Activated CD4-positive, alpha-beta memory T cell treated with anti-CD3 and anti-CD28 coated beads, Interleukin-2, amount 10 ng/mL, durations not matched to agents 7 days and 5 days (primary cell): Measurements from ENCODE around the gene RSPRY1. TPM values are rescaled to one million over a fixed set of nuclear protein-coding genes. Genes with fewer than 3 reads are reported as not detected.
A peak's percentile ranks its signal among the peaks of the same experiment; 100 is the strongest.

Experiments used
- CTCF ChIA-PET: fragments of 350-600 bp; sonication (Branson Sonifier 250); formaldehyde crosslinking; loops from one replicate; lab custom pipeline; 2021; ENCODE audit warnings: antibody characterized with exemption, inconsistent platforms; lab: Charles Lee
- POLR2A ChIA-PET: fragments of 350-600 bp; sonication (Branson Sonifier 250); formaldehyde crosslinking; loops from one replicate; lab custom pipeline; 2021; ENCODE audit warnings: antibody characterized with exemption; lab: Charles Lee
- DNase-seq: peaks from one replicate; pipeline ENCODE4 v3.0.0-alpha.2; 2020
- H3K27ac Mint-ChIP-seq: one replicate; pipeline ENCODE4 v1.8.0; 2021; ENCODE audit warnings: mild to moderate bottlenecking, mixed read lengths
- H3K27me3 Mint-ChIP-seq: one replicate; pipeline ENCODE4 v1.8.0; 2021; ENCODE audit warnings: mixed read lengths
- H3K36me3 Mint-ChIP-seq: one replicate; pipeline ENCODE4 v1.8.0; 2021; ENCODE audit warnings: low read depth, mixed read lengths
- H3K4me1 Mint-ChIP-seq: one replicate; pipeline ENCODE4 v1.8.0; 2021; ENCODE audit warnings: mixed read lengths
- H3K4me3 Mint-ChIP-seq: one replicate; pipeline ENCODE4 v1.8.0; 2021; ENCODE audit warnings: mild to moderate bottlenecking, mixed read lengths
- H3K9me3 Mint-ChIP-seq: one replicate; pipeline ENCODE4 v1.8.0; 2021; ENCODE audit warnings: mixed read lengths
- total RNA-seq, 2 experiments: library from RNA; stranded (reverse); gene quantifications; one replicate each; pipeline ENCODE4 v1.2.3, GENCODE V29; 2021

The RSPRY1 gene
- total RNA-seq, 2 experiments from 2014 or later: 34.1 to 39.3 TPM

GRCh38 chr16:57239107-57239506 is 53.0 kb downstream of the RSPRY1 start:
- Mint-ChIP-seq H3K27ac (no peak overlapping the region), H3K4me1 (peaks cover 16% of the 10 kb centered on the region), H3K36me3 (peaks cover 42% of the 10 kb centered on the region), H3K9me3 (no peaks in the 10 kb centered on the region), H3K4me3 (no peak overlapping the region), H3K27me3 (no peaks in the 10 kb centered on the region)
- no peak for DNase-seq
- POLR2A ChIA-PET: no interaction called here
- CTCF ChIA-PET: no interaction called here

- Mint-ChIP-seq H3K36me3 (peaks cover 27% of the 10 kb centered on the region), H3K27ac (no peak overlapping the region), H3K9me3 (no peaks in the 10 kb centered on the region), H3K4me1 (peaks cover 21% of the 10 kb centered on the region), H3K4me3 (no peak overlapping the region), H3K27me3 (no peaks in the 10 kb centered on the region)
- POLR2A ChIA-PET: interaction anchor here (2.0 kb wide), 1 partner anchor 54 kb away, joined by 7 read pairs; no protein-coding TSS in a partner anchor
- DNase-seq: no peak
- CTCF ChIA-PET: no interaction called here
Measured at GRCh38 chr16:57240851-57241250, 54.7 kb downstream of the RSPRY1 start.

- ChIA-PET CTCF (no interaction called here), POLR2A (no interaction called here)
- no peak for DNase-seq
- H3K27ac Mint-ChIP-seq: no peak overlapping the region
- no peak overlapping the region for H3K4me3 Mint-ChIP-seq
- peaks cover 26% of the 10 kb centered on the region for H3K36me3 Mint-ChIP-seq
- H3K9me3 Mint-ChIP-seq: no peaks in the 10 kb centered on the region
- H3K27me3 Mint-ChIP-seq: no peaks in the 10 kb centered on the region
- peaks cover 22% of the 10 kb centered on the region for H3K4me1 Mint-ChIP-seq
Measured at GRCh38 chr16:57242650-57243049, 56.5 kb downstream of the RSPRY1 start.

- ChIA-PET CTCF (no interaction called here), POLR2A (interaction anchor here (1.1 to 2.8 kb wide), 3 partner anchors 9 to 57 kb away, joined by 3 to 9 read pairs (median 6); no protein-coding TSS in a partner anchor)
- Mint-ChIP-seq H3K27ac (peak overlapping the region; percentile 86), H3K4me3 (peak overlapping the region; percentile 78), H3K36me3 (peaks cover 23% of the 10 kb centered on the region), H3K9me3 (no peaks in the 10 kb centered on the region), H3K4me1 (peaks cover 19% of the 10 kb centered on the region), H3K27me3 (no peaks in the 10 kb centered on the region)
- no peak for DNase-seq
Measured at GRCh38 chr16:57244463-57244766, 58.3 kb downstream of the RSPRY1 start.

GRCh38 chr16:57244767-57245471 is 58.8 kb downstream of the RSPRY1 start, which contains the start of gene ARL2BP:
ARL2BP (plus strand) TSS chr16:57245259; CDS start chr16:57245368, 109 bp downstream.
- Mint-ChIP-seq H3K27me3 (no peaks in the 10 kb centered on the region), H3K36me3 (peaks cover 27% of the 10 kb centered on the region), H3K9me3 (no peaks in the 10 kb centered on the region), H3K4me3 (peak within 1 kb of the TSS; percentile 78), H3K27ac (peak within 1 kb of the TSS; percentile 86), H3K4me1 (peaks cover 19% of the 10 kb centered on the region)
- POLR2A ChIA-PET: interaction anchor here (1.0 to 2.8 kb wide), 11 partner anchors 9 to 152 kb away, joined by 3 to 9 read pairs (median 5); partner anchors contain the start of genes CPNE2 and PSME3IP1
- peak; percentile 98 for DNase-seq
- CTCF ChIA-PET: interaction anchor here (0.6 to 2.0 kb wide), 3 partner anchors 56 to 1260 kb away, joined by 4 to 5 read pairs (median 5); no protein-coding TSS in a partner anchor

GRCh38 chr16:57245472-57246113 is 59.5 kb downstream of the RSPRY1 start:
- Mint-ChIP-seq H3K36me3 (peaks cover 27% of the 10 kb centered on the region), H3K27ac (peak overlapping the region; percentile 17)
- CTCF ChIA-PET: interaction anchor here (0.6 to 2.0 kb wide), 4 partner anchors 55 to 1260 kb away, joined by 3 to 5 read pairs (median 4); partner anchors contain the start of genes PSME3IP1 and RSPRY1

GRCh38 chr16:57251352-57251751 is 65.2 kb downstream of the RSPRY1 start:
- ChIA-PET POLR2A (interaction anchor here (1.3 kb wide), 1 partner anchor 49 kb away, joined by 4 read pairs; no protein-coding TSS in a partner anchor), CTCF (no interaction called here)
- Mint-ChIP-seq H3K4me3 (no peak overlapping the region), H3K27me3 (no peaks in the 10 kb centered on the region), H3K4me1 (peaks cover 2% of the 10 kb centered on the region), H3K9me3 (peaks cover 4% of the 10 kb centered on the region), H3K27ac (no peak overlapping the region), H3K36me3 (peaks cover 43% of the 10 kb centered on the region)
- DNase-seq: no peak

More at GRCh38 chr16:57245472-57246113, 59.5 kb downstream of the RSPRY1 start:
- Mint-ChIP-seq H3K4me3 (peak overlapping the region; percentile 78), H3K4me1 (peaks cover 19% of the 10 kb centered on the region), H3K9me3 (no peaks in the 10 kb centered on the region), H3K27me3 (no peaks in the 10 kb centered on the region)
- POLR2A ChIA-PET: interaction anchor here (1.0 to 2.8 kb wide), 11 partner anchors 10 to 153 kb away, joined by 3 to 9 read pairs (median 5); partner anchors contain the start of genes CPNE2 and PSME3IP1
- DNase-seq: no peak

- peaks cover 2% of the 10 kb centered on the region for H3K4me1 Mint-ChIP-seq
- CTCF ChIA-PET: no interaction called here
- DNase-seq: no peak
Measured at GRCh38 chr16:57252148-57252721, 66.1 kb downstream of the RSPRY1 start.

GRCh38 chr16:57253466-57253865 is 67.3 kb downstream of the RSPRY1 start:
- H3K4me1 Mint-ChIP-seq: no peaks in the 10 kb centered on the region
- ChIA-PET CTCF (no interaction called here), POLR2A (no interaction called here)
- H3K36me3 Mint-ChIP-seq: peaks cover 33% of the 10 kb centered on the region
- no peaks in the 10 kb centered on the region for H3K27me3 Mint-ChIP-seq
- no peak overlapping the region for H3K4me3 Mint-ChIP-seq
- no peak for DNase-seq
- H3K27ac Mint-ChIP-seq: no peak overlapping the region
- peaks cover 4% of the 10 kb centered on the region for H3K9me3 Mint-ChIP-seq

More at GRCh38 chr16:57252148-57252721, 66.1 kb downstream of the RSPRY1 start:
- Mint-ChIP-seq H3K9me3 (peaks cover 4% of the 10 kb centered on the region), H3K27ac (no peak overlapping the region), H3K4me3 (no peak overlapping the region), H3K27me3 (no peaks in the 10 kb centered on the region), H3K36me3 (peaks cover 42% of the 10 kb centered on the region)
- POLR2A ChIA-PET: interaction anchor here (1.3 kb wide), 1 partner anchor 48 kb away, joined by 4 read pairs; no protein-coding TSS in a partner anchor

- H3K27me3 Mint-ChIP-seq: no peaks in the 10 kb centered on the region
- H3K36me3 Mint-ChIP-seq: peaks cover 18% of the 10 kb centered on the region
- peaks cover 4% of the 10 kb centered on the region for H3K9me3 Mint-ChIP-seq
- ChIA-PET POLR2A (no interaction called here), CTCF (no interaction called here)
- H3K27ac Mint-ChIP-seq: no peak overlapping the region
- peaks cover 6% of the 10 kb centered on the region for H3K4me1 Mint-ChIP-seq
- no peak for DNase-seq
- H3K4me3 Mint-ChIP-seq: no peak overlapping the region
Measured at GRCh38 chr16:57255686-57256415, 69.7 kb downstream of the RSPRY1 start.

- Mint-ChIP-seq H3K9me3 (peaks cover 4% of the 10 kb centered on the region), H3K4me1 (peaks cover 6% of the 10 kb centered on the region), H3K4me3 (no peak overlapping the region), H3K36me3 (peaks cover 13% of the 10 kb centered on the region), H3K27ac (no peak overlapping the region), H3K27me3 (no peaks in the 10 kb centered on the region)
- peak; percentile 10 for DNase-seq
- POLR2A ChIA-PET: interaction anchor here (1.2 kb wide), 1 partner anchor 12 kb away, joined by 3 read pairs; the partner anchor contains the start of gene ARL2BP
- CTCF ChIA-PET: no interaction called here
Measured at GRCh38 chr16:57256601-57257395, 70.7 kb downstream of the RSPRY1 start.
